HEK293 (cell line): ENCODE results near the gene GATC.

Source experiments
- CTCF ChIA-PET: fragments of 350-600 bp; formaldehyde crosslinking; extraction: SDS; loops from one replicate; lab custom pipeline; 2021; ENCODE audit warnings: antibody characterized with exemption; lab: Yijun Ruan, JAX
- POLR2A ChIA-PET: fragments of 300-600 bp; formaldehyde crosslinking; extraction: SDS; loops from one replicate; lab custom pipeline; 2020; ENCODE audit warnings: antibody characterized with exemption, inconsistent platforms; lab: Yijun Ruan, JAX
- H3K27ac ChIP-seq: fragments of 200-500 bp; sonication (Bioruptor generic); 2 replicates; pipeline ENCODE4 v1.5.1; 2014; ENCODE audit warnings: low read depth, low read length, control low read depth, inconsistent platforms; ENCODE audit errors: extremely low read depth
- H3K36me3 ChIP-seq, 2 experiments: fragments of 200-500 bp in 1 of 2; sonication (Bioruptor generic) in 1 of 2; 1 replicate in 1 of 2; 2 replicates in 1 of 2; pipeline ENCODE4 v1.5.1; 2014 to 2017; ENCODE audit warnings: inconsistent platforms in 2 of 2, low read length in 2 of 2; ENCODE audit not compliant: control insufficient read depth in 2 of 2, insufficient read depth in 1 of 2
- H3K4me1 ChIP-seq: fragments of 200-500 bp; sonication (Bioruptor generic); 2 replicates; pipeline ENCODE4 v1.5.1; 2014; ENCODE audit warnings: mild to moderate bottlenecking, low read length, inconsistent platforms; ENCODE audit not compliant: control insufficient read depth, insufficient read depth
- H3K4me3 ChIP-seq: 2 replicates; pipeline ENCODE4 v1.5.1; 2011; ENCODE audit warnings: low read depth, mild to moderate bottlenecking, control low read depth, low read length, moderate library complexity
- H3K9me3 ChIP-seq: fragments of 200-500 bp; sonication (Bioruptor generic); 2 replicates; pipeline ENCODE4 v1.5.1; 2014; ENCODE audit warnings: low read depth, low read length, inconsistent platforms; ENCODE audit not compliant: control insufficient read depth, insufficient read depth
- GLIS2 ChIP-seq: fragments of 450-650 bp; formaldehyde crosslinking; IDR thresholded peaks from 2 replicates; pipeline ENCODE4 v1.5.1; 2016; ENCODE audit warnings: missing biosample characterization, missing genetic modification characterization
- OSR2 ChIP-seq: fragments of 450-650 bp; formaldehyde crosslinking; IDR thresholded peaks from 2 replicates; pipeline ENCODE4 v1.5.1; 2016; ENCODE audit warnings: missing biosample characterization, missing genetic modification characterization
- PBX3 ChIP-seq: sonication (generic); formaldehyde crosslinking; IDR thresholded peaks from 2 replicates; pipeline ENCODE4 v1.8.1; 2022; ENCODE audit warnings: mild to moderate bottlenecking, moderate library complexity, missing genetic modification reagents
- REST ChIP-seq: fragments of 450-650 bp; formaldehyde crosslinking; IDR thresholded peaks from 2 replicates; pipeline ENCODE4 v1.5.1; 2016; ENCODE audit warnings: missing biosample characterization, missing genetic modification characterization
- ZBTB17 ChIP-seq: fragments of 450-650 bp; formaldehyde crosslinking; IDR thresholded peaks from 2 replicates; pipeline ENCODE4 v1.5.1; 2016; ENCODE audit warnings: missing biosample characterization, missing genetic modification characterization
- ZBTB26 ChIP-seq: fragments of 450-650 bp; formaldehyde crosslinking; optimal IDR thresholded peaks from 2 replicates; pipeline ENCODE3; 2016; ENCODE audit warnings: missing biosample characterization, mild to moderate bottlenecking, missing genetic modification characterization
- ZNF174 ChIP-seq: fragments of 450-650 bp; formaldehyde crosslinking; IDR thresholded peaks from 2 replicates; pipeline ENCODE4 v1.5.0; 2017; ENCODE audit warnings: missing biosample characterization, mild to moderate bottlenecking, missing genetic modification characterization
- ZNF239 ChIP-seq: fragments of 450-650 bp; formaldehyde crosslinking; IDR thresholded peaks from 2 replicates; pipeline ENCODE4 v1.5.1; 2016; ENCODE audit warnings: missing biosample characterization, missing genetic modification characterization
- ZNF302 ChIP-seq: fragments of 450-650 bp; formaldehyde crosslinking; IDR thresholded peaks from 2 replicates; pipeline ENCODE4 v1.5.1; 2016; ENCODE audit warnings: missing biosample characterization, missing genetic modification characterization, low read depth
- ZNF404 ChIP-seq: fragments of 450-650 bp; formaldehyde crosslinking; IDR thresholded peaks from 2 replicates; pipeline ENCODE4 v1.5.1; 2017; ENCODE audit warnings: missing biosample characterization, missing genetic modification characterization
- ZNF423 ChIP-seq: fragments of 450-650 bp; formaldehyde crosslinking; IDR thresholded peaks from 2 replicates; pipeline ENCODE4 v1.5.1; 2016; ENCODE audit warnings: missing biosample characterization, missing genetic modification characterization
- ZNF660 ChIP-seq: fragments of 450-650 bp; IDR thresholded peaks from 2 replicates; pipeline ENCODE4 v1.5.1; 2018; ENCODE audit warnings: missing biosample characterization, mild to moderate bottlenecking, missing genetic modification characterization
- ZNF747 ChIP-seq: fragments of 450-650 bp; formaldehyde crosslinking; IDR thresholded peaks from 2 replicates; pipeline ENCODE4 v1.5.1; 2016; ENCODE audit warnings: missing biosample characterization, missing genetic modification characterization
- ZNF830 ChIP-seq: fragments of 450-650 bp; IDR thresholded peaks from 2 replicates; pipeline ENCODE4 v1.5.0; 2018; ENCODE audit warnings: missing biosample characterization, missing genetic modification characterization, low read depth, mild to moderate bottlenecking, moderate library complexity
- TF ChIP-seq, protein P1 (sequence below): fragments of 450-650 bp; formaldehyde crosslinking; IDR thresholded peaks from 2 replicates; pipeline ENCODE4 v1.5.1; 2016; ENCODE audit warnings: missing biosample characterization, missing genetic modification characterization
- TF ChIP-seq, protein P2 (sequence below): fragments of 450-650 bp; formaldehyde crosslinking; IDR thresholded peaks from 2 replicates; pipeline ENCODE4 v1.5.1; 2016; ENCODE audit warnings: missing biosample characterization, missing genetic modification characterization

Gene GATC

GRCh38 chr12:120455302-120455701, 9.1 kb downstream of the GATC start:
- peaks cover 72 to 84% of the 10 kb centered on the region in 2 experiments for H3K36me3 ChIP-seq

DNA sequence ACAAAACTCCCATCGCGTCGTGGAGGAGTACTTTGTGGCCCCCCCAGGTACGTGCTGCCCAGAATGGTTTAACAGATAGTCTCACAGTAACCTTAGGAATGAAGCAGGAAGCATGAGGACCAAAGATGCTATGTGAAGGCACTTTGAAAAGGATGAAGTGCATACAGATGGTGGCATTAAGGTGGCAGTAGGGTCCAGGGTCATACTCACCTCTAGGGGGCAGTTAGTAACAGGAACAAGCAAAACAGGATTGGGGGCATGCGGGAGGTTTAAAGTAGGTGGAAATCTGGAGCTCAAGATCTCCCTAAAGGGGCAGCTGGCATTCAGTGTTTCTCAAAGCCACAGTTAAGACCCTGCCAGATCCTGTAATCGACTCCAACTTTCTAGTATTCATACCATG, 10.9 kb downstream of the GATC start:
- Histone ChIP-seq H3K27ac (no peak overlapping the region), H3K4me1 (no peaks in the 10 kb centered on the region), H3K4me3 (no peak overlapping the region), H3K36me3 (peaks cover 78 to 95% of the 10 kb centered on the region in 2 experiments), H3K9me3 (no peaks in the 10 kb centered on the region)
- ChIA-PET POLR2A (interaction anchor here (0.7 to 1.1 kb wide), 2 partner anchors 11 to 49 kb away, joined by 3 read pairs; no protein-coding TSS in a partner anchor), CTCF (interaction anchor here (0.8 to 4.0 kb wide), 5 partner anchors 9 to 133 kb away, joined by 3 to 30 read pairs (median 3); partner anchors contain the start of gene COX6A1)
- no peak for TF ChIP-seq ZNF302 (tag by site-specific recombination)
- TF ChIP-seq GLIS2 (tag by site-specific recombination): 0 out of 2 replicates have a peak, but pooled peaks have one; percentile 21
- TF ChIP-seq REST (tag by site-specific recombination): no peak
- TF ChIP-seq, protein P1, sequence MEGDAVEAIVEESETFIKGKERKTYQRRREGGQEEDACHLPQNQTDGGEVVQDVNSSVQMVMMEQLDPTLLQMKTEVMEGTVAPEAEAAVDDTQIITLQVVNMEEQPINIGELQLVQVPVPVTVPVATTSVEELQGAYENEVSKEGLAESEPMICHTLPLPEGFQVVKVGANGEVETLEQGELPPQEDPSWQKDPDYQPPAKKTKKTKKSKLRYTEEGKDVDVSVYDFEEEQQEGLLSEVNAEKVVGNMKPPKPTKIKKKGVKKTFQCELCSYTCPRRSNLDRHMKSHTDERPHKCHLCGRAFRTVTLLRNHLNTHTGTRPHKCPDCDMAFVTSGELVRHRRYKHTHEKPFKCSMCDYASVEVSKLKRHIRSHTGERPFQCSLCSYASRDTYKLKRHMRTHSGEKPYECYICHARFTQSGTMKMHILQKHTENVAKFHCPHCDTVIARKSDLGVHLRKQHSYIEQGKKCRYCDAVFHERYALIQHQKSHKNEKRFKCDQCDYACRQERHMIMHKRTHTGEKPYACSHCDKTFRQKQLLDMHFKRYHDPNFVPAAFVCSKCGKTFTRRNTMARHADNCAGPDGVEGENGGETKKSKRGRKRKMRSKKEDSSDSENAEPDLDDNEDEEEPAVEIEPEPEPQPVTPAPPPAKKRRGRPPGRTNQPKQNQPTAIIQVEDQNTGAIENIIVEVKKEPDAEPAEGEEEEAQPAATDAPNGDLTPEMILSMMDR (tag by site-specific recombination): peak; percentile 64; the same call in 1 of the 2 replicates

More at GRCh38 chr12:120455302-120455701, 9.1 kb downstream of the GATC start:
- no peak for TF ChIP-seq ZBTB17 (tag by site-specific recombination)
- TF ChIP-seq OSR2 (tag by site-specific recombination): no peak
- no peak for TF ChIP-seq ZNF747 (tag by site-specific recombination)
- no peak for TF ChIP-seq ZNF404
- TF ChIP-seq ZNF174 (tag by site-specific recombination): no peak
- TF ChIP-seq ZNF830 (tag by site-specific recombination): no peak
- no peak for TF ChIP-seq ZNF302 (tag by site-specific recombination)
- TF ChIP-seq ZBTB26 (tag by site-specific recombination): no peak
- TF ChIP-seq ZNF660 (tag by site-specific recombination): no peak
- TF ChIP-seq GLIS2 (tag by site-specific recombination): no peak
- TF ChIP-seq ZNF239: no peak
- Histone ChIP-seq H3K27ac (no peak overlapping the region), H3K4me1 (no peaks in the 10 kb centered on the region), H3K9me3 (no peaks in the 10 kb centered on the region), H3K4me3 (no peak overlapping the region)
- CTCF ChIA-PET: interaction anchor here (0.6 to 4.0 kb wide), 5 partner anchors 10 to 190 kb away, joined by 3 to 30 read pairs (median 6); partner anchors contain the start of gene COX6A1
- POLR2A ChIA-PET: interaction anchor here (0.7 to 1.3 kb wide), 2 partner anchors 11 to 20 kb away, joined by 3 to 4 read pairs; no protein-coding TSS in a partner anchor

DNA sequence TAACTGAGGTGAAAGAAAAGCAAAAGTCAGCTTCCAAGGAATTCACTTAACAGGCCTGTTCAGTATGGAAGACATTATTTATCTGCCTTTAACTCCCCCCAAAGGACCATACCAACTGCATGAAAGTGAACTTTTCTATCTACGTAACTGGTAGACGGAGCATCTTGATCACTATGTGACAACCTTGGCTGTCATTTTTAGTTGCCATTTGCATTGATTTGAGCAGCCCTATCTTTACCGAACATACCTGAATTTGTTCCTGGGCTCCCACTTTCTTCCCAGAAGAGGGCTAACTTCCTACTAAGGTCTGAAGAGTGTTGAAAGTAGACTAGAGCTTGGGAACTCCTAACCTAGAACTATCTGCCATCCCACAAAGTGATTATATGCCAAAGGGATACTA, 13.9 kb downstream of the GATC start:
- peaks cover 94 to 98% of the 10 kb centered on the region in 2 experiments for H3K36me3 ChIP-seq
- CTCF ChIA-PET: interaction anchor here (0.7 to 1.7 kb wide), 4 partner anchors 9 to 231 kb away, joined by 3 to 7 read pairs (median 4); partner anchors contain the start of gene SIRT4
- peak overlapping the region; percentile 31; the same call in 1 of the 2 replicates for H3K27ac ChIP-seq
- H3K9me3 ChIP-seq: no peaks in the 10 kb centered on the region
- POLR2A ChIA-PET: interaction anchor here (0.5 to 2.5 kb wide), 6 partner anchors 10 to 1759 kb away, joined by 3 to 9 read pairs (median 6); partner anchors contain the start of genes GATC, SRSF9 and TRIAP1
- no peak overlapping the region for H3K4me3 ChIP-seq
- no peaks in the 10 kb centered on the region for H3K4me1 ChIP-seq
- TF ChIP-seq, protein P2, sequence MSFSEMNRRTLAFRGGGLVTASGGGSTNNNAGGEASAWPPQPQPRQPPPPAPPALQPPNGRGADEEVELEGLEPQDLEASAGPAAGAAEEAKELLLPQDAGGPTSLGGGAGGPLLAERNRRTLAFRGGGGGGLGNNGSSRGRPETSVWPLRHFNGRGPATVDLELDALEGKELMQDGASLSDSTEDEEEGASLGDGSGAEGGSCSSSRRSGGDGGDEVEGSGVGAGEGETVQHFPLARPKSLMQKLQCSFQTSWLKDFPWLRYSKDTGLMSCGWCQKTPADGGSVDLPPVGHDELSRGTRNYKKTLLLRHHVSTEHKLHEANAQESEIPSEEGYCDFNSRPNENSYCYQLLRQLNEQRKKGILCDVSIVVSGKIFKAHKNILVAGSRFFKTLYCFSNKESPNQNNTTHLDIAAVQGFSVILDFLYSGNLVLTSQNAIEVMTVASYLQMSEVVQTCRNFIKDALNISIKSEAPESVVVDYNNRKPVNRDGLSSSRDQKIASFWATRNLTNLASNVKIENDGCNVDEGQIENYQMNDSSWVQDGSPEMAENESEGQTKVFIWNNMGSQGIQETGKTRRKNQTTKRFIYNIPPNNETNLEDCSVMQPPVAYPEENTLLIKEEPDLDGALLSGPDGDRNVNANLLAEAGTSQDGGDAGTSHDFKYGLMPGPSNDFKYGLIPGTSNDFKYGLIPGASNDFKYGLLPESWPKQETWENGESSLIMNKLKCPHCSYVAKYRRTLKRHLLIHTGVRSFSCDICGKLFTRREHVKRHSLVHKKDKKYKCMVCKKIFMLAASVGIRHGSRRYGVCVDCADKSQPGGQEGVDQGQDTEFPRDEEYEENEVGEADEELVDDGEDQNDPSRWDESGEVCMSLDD (tag by site-specific recombination): no peak
- no peak for TF ChIP-seq PBX3 (CRISPR knock-in tag)
- no peak for TF ChIP-seq ZNF423 (tag by site-specific recombination)
